ENCODE measurements around the gene PXYLP1. TPM values are rescaled to one million over a fixed set of nuclear protein-coding genes. Genes with fewer than 3 reads are reported as not detected.
"Not testable (repeated sequence)": the region's sequence is repeated elsewhere in the genome, so short reads cannot be mapped to it uniquely, and the experiment has no call there.

PXYLP1 gene
- total RNA-seq, 1 donor from 2014 or later, result 11.6 TPM

GRCh38 chr3:141280690-141281089 lies 49.1 kb downstream of the PXYLP1 start:
- intact Hi-C loops (cut with micrococcal nuclease), result no loop called here
- Mint-ChIP-seq H3K36me3 (ENCODE audit: low read depth) (peaks cover 11% of the 10 kb centered on the region), H3K4me1 (ENCODE audit: low read depth) (peaks cover 7% of the 10 kb centered on the region), H3K4me3 (no peak overlapping the region), H3K27ac (no peak overlapping the region), H3K9me3 (no peaks in the 10 kb centered on the region), H3K27me3 (ENCODE audit: insufficient read depth) (no peaks in the 10 kb centered on the region)
- no peak for DNase-seq (ENCODE audit: low spot score)

- no peaks in the 10 kb centered on the region for H3K9me3 Mint-ChIP-seq
- intact Hi-C loops (cut with micrococcal nuclease), result no loop called here
- DNase-seq (ENCODE audit: low spot score), result no peak
- H3K4me1 Mint-ChIP-seq (ENCODE audit: low read depth), result no peaks in the 10 kb centered on the region
- no peak overlapping the region for H3K4me3 Mint-ChIP-seq
- H3K27me3 Mint-ChIP-seq (ENCODE audit: insufficient read depth), result no peaks in the 10 kb centered on the region
- peaks cover 24% of the 10 kb centered on the region for H3K36me3 Mint-ChIP-seq (ENCODE audit: low read depth)
- H3K27ac Mint-ChIP-seq, result no peak overlapping the region
These were observed 53.9 kb downstream of the PXYLP1 start for GRCh38 chr3:141285570-141285969.

GRCh38 chr3:141286856-141287255 lies 55.2 kb downstream of the PXYLP1 start:
- DNase-seq (ENCODE audit: low spot score), result no peak
- Mint-ChIP-seq H3K9me3 (no peaks in the 10 kb centered on the region), H3K27me3 (ENCODE audit: insufficient read depth) (no peaks in the 10 kb centered on the region), H3K4me3 (no peak overlapping the region), H3K4me1 (ENCODE audit: low read depth) (no peaks in the 10 kb centered on the region), H3K27ac (no peak overlapping the region), H3K36me3 (ENCODE audit: low read depth) (peaks cover 21% of the 10 kb centered on the region)
- intact Hi-C loops (cut with micrococcal nuclease), result no loop called here

- no peak overlapping the region for H3K27ac Mint-ChIP-seq
- no peak overlapping the region for H3K4me3 Mint-ChIP-seq
- intact Hi-C loops (cut with micrococcal nuclease), result no loop called here
- no peak for DNase-seq (ENCODE audit: low spot score)
- H3K9me3 Mint-ChIP-seq, result no peaks in the 10 kb centered on the region
- no peaks in the 10 kb centered on the region for H3K4me1 Mint-ChIP-seq (ENCODE audit: low read depth)
- no peaks in the 10 kb centered on the region for H3K27me3 Mint-ChIP-seq (ENCODE audit: insufficient read depth)
- H3K36me3 Mint-ChIP-seq (ENCODE audit: low read depth), result peaks cover 20% of the 10 kb centered on the region
These were observed 55.7 kb downstream of the PXYLP1 start for GRCh38 chr3:141287326-141287725.

- intact Hi-C loops (cut with micrococcal nuclease), result no loop called here
- H3K9me3 Mint-ChIP-seq, result no peaks in the 10 kb centered on the region
- peaks cover 3% of the 10 kb centered on the region for H3K4me1 Mint-ChIP-seq (ENCODE audit: low read depth)
- H3K27me3 Mint-ChIP-seq (ENCODE audit: insufficient read depth), result no peaks in the 10 kb centered on the region
- peaks cover 20% of the 10 kb centered on the region for H3K36me3 Mint-ChIP-seq (ENCODE audit: low read depth)
- H3K27ac Mint-ChIP-seq, result no peak overlapping the region
- H3K4me3 Mint-ChIP-seq, result no peak overlapping the region
- DNase-seq (ENCODE audit: low spot score), result no peak
These were observed 56.8 kb downstream of the PXYLP1 start for GRCh38 chr3:141288336-141288990.

GRCh38 chr3:141289228-141289772 lies 57.7 kb downstream of the PXYLP1 start:
- H3K27me3 Mint-ChIP-seq (ENCODE audit: insufficient read depth), result no peaks in the 10 kb centered on the region
- H3K9me3 Mint-ChIP-seq, result no peaks in the 10 kb centered on the region
- no peak overlapping the region for H3K4me3 Mint-ChIP-seq
- peaks cover 20% of the 10 kb centered on the region for H3K36me3 Mint-ChIP-seq (ENCODE audit: low read depth)
- DNase-seq (ENCODE audit: low spot score), result no peak
- H3K27ac Mint-ChIP-seq, result no peak overlapping the region
- H3K4me1 Mint-ChIP-seq (ENCODE audit: low read depth), result peaks cover 11% of the 10 kb centered on the region
- intact Hi-C loops (cut with micrococcal nuclease), result no loop called here

- no peak for DNase-seq (ENCODE audit: low spot score)
- intact Hi-C loops (cut with micrococcal nuclease), result no loop called here
- Mint-ChIP-seq H3K9me3 (no peaks in the 10 kb centered on the region), H3K27me3 (ENCODE audit: insufficient read depth) (no peaks in the 10 kb centered on the region), H3K27ac (no peak overlapping the region), H3K4me3 (no peak overlapping the region), H3K36me3 (ENCODE audit: low read depth) (peaks cover 23% of the 10 kb centered on the region), H3K4me1 (ENCODE audit: low read depth) (peaks cover 20% of the 10 kb centered on the region)
These were observed 60.1 kb downstream of the PXYLP1 start for GRCh38 chr3:141291559-141292355.

- Mint-ChIP-seq H3K36me3 (ENCODE audit: low read depth) (peaks cover 21% of the 10 kb centered on the region), H3K4me3 (no peak overlapping the region), H3K4me1 (ENCODE audit: low read depth) (peaks cover 20% of the 10 kb centered on the region), H3K9me3 (no peaks in the 10 kb centered on the region), H3K27ac (no peak overlapping the region), H3K27me3 (ENCODE audit: insufficient read depth) (no peaks in the 10 kb centered on the region)
- intact Hi-C loops (cut with micrococcal nuclease), result no loop called here
- DNase-seq (ENCODE audit: low spot score), result no peak
These were observed 60.9 kb downstream of the PXYLP1 start for GRCh38 chr3:141292356-141293058.

- Mint-ChIP-seq H3K9me3 (no peaks in the 10 kb centered on the region), H3K27ac (no peak overlapping the region), H3K4me1 (ENCODE audit: low read depth) (peaks cover 20% of the 10 kb centered on the region), H3K4me3 (peak overlapping the region; percentile 74), H3K36me3 (ENCODE audit: low read depth) (peaks cover 18% of the 10 kb centered on the region), H3K27me3 (ENCODE audit: insufficient read depth) (no peaks in the 10 kb centered on the region)
- intact Hi-C loops (cut with micrococcal nuclease), result no loop called here
- no peak for DNase-seq (ENCODE audit: low spot score)
These were observed 62.7 kb downstream of the PXYLP1 start for GRCh38 chr3:141294301-141294700.

- peak overlapping the region; percentile 74 for H3K4me3 Mint-ChIP-seq
- no peak for DNase-seq (ENCODE audit: low spot score)
- intact Hi-C loops (cut with micrococcal nuclease), result no loop called here
- H3K36me3 Mint-ChIP-seq (ENCODE audit: low read depth), result peaks cover 18% of the 10 kb centered on the region
- H3K4me1 Mint-ChIP-seq (ENCODE audit: low read depth), result peaks cover 20% of the 10 kb centered on the region
- peak overlapping the region; percentile 18 for H3K27ac Mint-ChIP-seq
- peaks cover under 1% of the 10 kb centered on the region for H3K27me3 Mint-ChIP-seq (ENCODE audit: insufficient read depth)
- no peaks in the 10 kb centered on the region for H3K9me3 Mint-ChIP-seq
These were observed 63.2 kb downstream of the PXYLP1 start for GRCh38 chr3:141294848-141295247.

GRCh38 chr3:141300426-141300825 lies 68.8 kb downstream of the PXYLP1 start:
- H3K4me3 Mint-ChIP-seq; H3K27ac Mint-ChIP-seq; H3K27me3 Mint-ChIP-seq (ENCODE audit: insufficient read depth); H3K9me3 Mint-ChIP-seq; intact Hi-C loops (cut with micrococcal nuclease); DNase-seq (ENCODE audit: low spot score); H3K36me3 Mint-ChIP-seq (ENCODE audit: low read depth); H3K4me1 Mint-ChIP-seq (ENCODE audit: low read depth): not testable (repeated sequence)

- no peak overlapping the region for H3K27ac Mint-ChIP-seq
- peaks cover 3% of the 10 kb centered on the region for H3K9me3 Mint-ChIP-seq
- peaks cover 8% of the 10 kb centered on the region for H3K36me3 Mint-ChIP-seq (ENCODE audit: low read depth)
- no peak overlapping the region for H3K4me3 Mint-ChIP-seq
- peaks cover 4% of the 10 kb centered on the region for H3K27me3 Mint-ChIP-seq (ENCODE audit: insufficient read depth)
- peaks cover 23% of the 10 kb centered on the region for H3K4me1 Mint-ChIP-seq (ENCODE audit: low read depth)
- DNase-seq (ENCODE audit: low spot score), result no peak
- intact Hi-C loops (cut with micrococcal nuclease), result loop anchor here (1.0 to 2.0 kb wide), 4 partner anchors 9 to 342 kb away; no protein-coding TSS in a partner anchor
These were observed 70.9 kb downstream of the PXYLP1 start for GRCh38 chr3:141302364-141303141.
